Endothelial cell (in vitro differentiated cells): ENCODE results near the gene CACNA2D4. TPM values are rescaled to one million over a fixed set of nuclear protein-coding genes. Genes with fewer than 3 reads are reported as not detected.

Source experiments
- DNase-seq: peaks from one replicate; pipeline ENCODE4 v3.0.0; 2021; ENCODE audit warnings: low spot score
- H3K27ac Mint-ChIP-seq: one replicate; pipeline ENCODE4 v1.8.0; 2021; ENCODE audit warnings: mixed read lengths, inconsistent platforms; ENCODE audit not compliant: unreplicated experiment
- H3K27me3 Mint-ChIP-seq: one replicate; pipeline ENCODE4 v1.8.0; 2021; ENCODE audit warnings: mild to moderate bottlenecking, moderate library complexity, mixed read lengths, inconsistent platforms; ENCODE audit not compliant: unreplicated experiment
- H3K36me3 Mint-ChIP-seq: one replicate; pipeline ENCODE4 v1.8.0; 2021; ENCODE audit warnings: mild to moderate bottlenecking, low read depth, mixed read lengths, inconsistent platforms; ENCODE audit not compliant: unreplicated experiment
- H3K4me1 Mint-ChIP-seq: one replicate; pipeline ENCODE4 v1.8.0; 2021; ENCODE audit warnings: mild to moderate bottlenecking, mixed read lengths, inconsistent platforms; ENCODE audit not compliant: unreplicated experiment
- H3K4me3 Mint-ChIP-seq: one replicate; pipeline ENCODE4 v1.8.0; 2021; ENCODE audit warnings: mild to moderate bottlenecking, mixed read lengths, inconsistent platforms; ENCODE audit not compliant: unreplicated experiment
- H3K9me3 Mint-ChIP-seq: one replicate; pipeline ENCODE4 v1.8.0; 2021; ENCODE audit warnings: mixed read lengths, inconsistent platforms; ENCODE audit not compliant: unreplicated experiment
- CTCF ChIP-seq: fragments of 200-600 bp; sonication (generic); IDR thresholded peaks from one replicate; pipeline ENCODE4 v1.5.0; 2021; ENCODE audit warnings: antibody characterized with exemption; ENCODE audit not compliant: unreplicated experiment
- total RNA-seq: library from RNA; stranded (reverse); fragmentation: NEBNext Ultra II Directional; extraction: Animal tissue kit (Norgen Biotek cat#: 25700); gene quantifications from one replicate; pipeline ENCODE4 v1.2.1, GENCODE V29; 2021; ENCODE audit not compliant: unreplicated experiment

Gene CACNA2D4
- total RNA-seq, 1 donor from 2014 or later: 0.28 TPM

- no peak for DNase-seq
- no peak for TF ChIP-seq CTCF
- H3K4me1 Mint-ChIP-seq: peaks cover 8% of the 10 kb centered on the region
- no peaks in the 10 kb centered on the region for H3K36me3 Mint-ChIP-seq
- no peak overlapping the region for H3K4me3 Mint-ChIP-seq
- no peak overlapping the region for H3K27ac Mint-ChIP-seq
- peaks cover 19% of the 10 kb centered on the region for H3K27me3 Mint-ChIP-seq
- H3K9me3 Mint-ChIP-seq: no peaks in the 10 kb centered on the region
Measured at GRCh38 chr12:1816730-1817348, 101.6 kb downstream of the CACNA2D4 start.

GRCh38 chr12:1815814-1816729 is 102.4 kb downstream of the CACNA2D4 start:
- H3K36me3 Mint-ChIP-seq: no peaks in the 10 kb centered on the region
- H3K4me3 Mint-ChIP-seq: no peak overlapping the region
- H3K27me3 Mint-ChIP-seq: peaks cover 16% of the 10 kb centered on the region
- no peak for TF ChIP-seq CTCF
- H3K4me1 Mint-ChIP-seq: peaks cover 8% of the 10 kb centered on the region
- no peak for DNase-seq
- H3K9me3 Mint-ChIP-seq: no peaks in the 10 kb centered on the region
- H3K27ac Mint-ChIP-seq: no peak overlapping the region

DNA sequence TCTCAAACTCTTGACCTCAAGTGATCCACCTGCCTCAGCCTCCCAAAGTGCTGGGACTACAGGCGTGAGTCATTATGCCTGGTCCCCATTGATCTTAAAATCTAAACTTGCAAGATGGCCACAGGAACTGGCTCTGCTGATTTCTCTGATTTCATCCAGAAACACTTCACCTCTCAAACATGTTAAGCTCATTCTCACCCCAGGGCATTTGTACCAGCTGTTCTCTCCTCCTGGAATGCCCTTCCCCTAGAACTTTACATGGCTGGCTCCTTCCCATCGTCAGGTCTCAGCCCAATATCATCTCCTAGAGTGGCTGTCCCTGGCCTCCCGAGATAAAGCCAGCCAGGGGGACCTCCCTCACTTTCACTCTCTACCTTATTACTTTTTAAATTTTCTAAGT is 103.3 kb downstream of the CACNA2D4 start:
- Mint-ChIP-seq H3K4me3 (no peak overlapping the region), H3K9me3 (no peaks in the 10 kb centered on the region), H3K27me3 (peaks cover 9% of the 10 kb centered on the region), H3K27ac (no peak overlapping the region), H3K36me3 (no peaks in the 10 kb centered on the region), H3K4me1 (peaks cover 5% of the 10 kb centered on the region)
- TF ChIP-seq CTCF: no peak
- no peak for DNase-seq

GRCh38 chr12:1814266-1814665 is 104.2 kb downstream of the CACNA2D4 start:
- no peaks in the 10 kb centered on the region for H3K36me3 Mint-ChIP-seq
- H3K27me3 Mint-ChIP-seq: peaks cover 3% of the 10 kb centered on the region
- no peaks in the 10 kb centered on the region for H3K9me3 Mint-ChIP-seq
- H3K4me1 Mint-ChIP-seq: peaks cover 5% of the 10 kb centered on the region
- TF ChIP-seq CTCF: no peak
- no peak overlapping the region for H3K4me3 Mint-ChIP-seq
- DNase-seq: no peak
- H3K27ac Mint-ChIP-seq: no peak overlapping the region
